Measurements from ENCODE around the gene MMP7.
A peak's percentile ranks its signal among the peaks of the same experiment; 100 is the strongest.

Gene MMP7

DNA sequence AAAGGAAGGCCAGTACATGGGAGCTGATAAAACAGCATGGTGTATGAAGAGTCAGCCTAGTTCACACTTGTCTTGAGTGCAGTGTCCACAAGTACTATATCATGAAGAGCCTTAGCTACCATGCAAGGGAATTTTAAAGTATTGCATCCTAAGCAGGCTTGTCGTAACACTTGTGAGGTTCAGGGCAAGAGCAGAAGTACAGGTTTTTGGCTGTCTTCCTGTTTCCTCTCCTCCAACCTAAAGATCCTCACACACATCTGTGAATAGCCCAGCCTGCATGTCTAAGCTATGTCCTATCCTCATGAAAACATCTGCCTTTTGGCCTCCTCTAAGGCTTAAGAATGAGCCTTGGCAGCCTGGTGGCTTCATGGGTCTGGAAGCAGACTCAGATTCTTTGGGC lies 43.3 kb downstream of the MMP7 start:
- DNase-seq (ENCODE audit: low read depth, low spot score) = no peak
- Histone ChIP-seq H3K9me3 (ENCODE audit: low read depth, low read length) (no peaks in the 10 kb centered on the region), H3K4me3 (no peak overlapping the region), H3K36me3 (ENCODE audit: insufficient read depth, low read length) (no peaks in the 10 kb centered on the region), H3K9ac (ENCODE audit: insufficient read length) (no peak overlapping the region), H3K27ac (no peak overlapping the region)
- TF ChIP-seq POLR2AphosphoS5 (IDR thresholded peaks at IDR 0.05; ENCODE audit: borderline replicate concordance, low read depth, low read length) (no peak), EZH2 (IDR thresholded peaks at IDR 0.05) (no peak), FOXP2 (optimal IDR thresholded peaks at IDR 0.05; ENCODE audit: control extremely low read depth, extremely low read length, insufficient read depth) (no peak)

DNA sequence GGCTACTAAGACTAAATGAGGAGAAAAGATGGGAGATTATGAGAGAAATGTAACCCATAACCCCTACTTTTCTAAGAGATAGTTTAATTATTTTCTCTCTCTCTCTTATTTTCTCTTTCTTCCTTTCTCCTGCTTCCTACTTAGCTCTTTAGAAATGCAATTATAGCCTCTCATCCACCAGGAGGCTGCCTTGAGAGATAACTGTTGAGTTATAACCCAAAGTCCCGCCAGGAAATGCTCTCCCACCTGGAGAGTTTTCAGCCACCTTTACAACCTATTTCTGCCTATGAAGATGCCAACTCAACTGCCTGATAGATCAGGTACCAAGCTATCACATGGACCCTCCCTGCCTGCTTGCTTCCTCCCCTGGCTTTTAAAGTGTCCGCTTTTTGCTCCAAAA lies 44.0 kb downstream of the MMP7 start:
- no peaks in the 10 kb centered on the region for H3K9me3 ChIP-seq (ENCODE audit: low read depth, low read length)
- TF ChIP-seq POLR2AphosphoS5 (IDR thresholded peaks at IDR 0.05; ENCODE audit: borderline replicate concordance, low read depth, low read length) = no peak
- no peak for TF ChIP-seq FOXP2 (optimal IDR thresholded peaks at IDR 0.05; ENCODE audit: control extremely low read depth, extremely low read length, insufficient read depth)
- no peak for TF ChIP-seq EZH2 (IDR thresholded peaks at IDR 0.05)
- H3K9ac ChIP-seq (ENCODE audit: insufficient read length) = no peak overlapping the region
- H3K4me3 ChIP-seq = no peak overlapping the region
- DNase-seq (ENCODE audit: low read depth, low spot score) = no peak
- no peaks in the 10 kb centered on the region for H3K36me3 ChIP-seq (ENCODE audit: insufficient read depth, low read length)
- no peak overlapping the region for H3K27ac ChIP-seq

DNA sequence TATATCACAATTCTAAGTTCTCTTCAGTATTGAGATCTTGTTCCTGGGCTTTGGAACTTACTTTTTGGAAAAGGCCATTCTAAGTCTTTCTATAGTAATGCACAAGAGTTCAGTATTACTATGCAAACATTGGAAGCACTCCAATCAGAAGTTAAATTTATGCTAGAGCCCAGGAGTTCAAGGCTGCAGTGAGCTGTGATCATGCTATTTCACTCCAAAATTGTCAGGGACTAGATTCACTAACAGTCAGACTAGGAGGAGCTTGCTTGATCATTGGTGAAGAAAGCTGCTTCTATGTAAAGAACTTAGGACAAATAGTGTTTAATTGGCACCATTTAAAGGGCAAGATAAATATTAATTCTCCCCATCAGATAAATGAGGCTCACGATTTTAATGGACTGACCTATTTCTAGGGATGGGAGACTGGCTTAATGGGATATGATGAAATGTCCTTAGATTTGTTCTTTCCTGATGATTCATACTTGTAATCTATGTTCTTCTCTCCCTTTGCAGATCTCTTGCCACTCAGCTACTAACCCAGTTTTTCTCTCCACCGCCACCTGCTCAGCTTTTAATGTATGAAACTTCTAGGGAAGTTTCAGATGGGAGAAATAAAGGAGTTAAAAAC lies 45.3 kb downstream of the MMP7 start:
- no peak overlapping the region for H3K27ac ChIP-seq
- H3K4me3 ChIP-seq = no peak overlapping the region
- DNase-seq (ENCODE audit: low read depth, low spot score) = no peak
- H3K9ac ChIP-seq (ENCODE audit: insufficient read length) = no peak overlapping the region
- no peak for TF ChIP-seq POLR2AphosphoS5 (IDR thresholded peaks at IDR 0.05; ENCODE audit: borderline replicate concordance, low read depth, low read length)
- no peak for TF ChIP-seq FOXP2 (optimal IDR thresholded peaks at IDR 0.05; ENCODE audit: control extremely low read depth, extremely low read length, insufficient read depth)
- TF ChIP-seq EZH2 (IDR thresholded peaks at IDR 0.05) = no peak
- no peaks in the 10 kb centered on the region for H3K36me3 ChIP-seq (ENCODE audit: insufficient read depth, low read length)
- H3K9me3 ChIP-seq (ENCODE audit: low read depth, low read length) = no peaks in the 10 kb centered on the region

DNA sequence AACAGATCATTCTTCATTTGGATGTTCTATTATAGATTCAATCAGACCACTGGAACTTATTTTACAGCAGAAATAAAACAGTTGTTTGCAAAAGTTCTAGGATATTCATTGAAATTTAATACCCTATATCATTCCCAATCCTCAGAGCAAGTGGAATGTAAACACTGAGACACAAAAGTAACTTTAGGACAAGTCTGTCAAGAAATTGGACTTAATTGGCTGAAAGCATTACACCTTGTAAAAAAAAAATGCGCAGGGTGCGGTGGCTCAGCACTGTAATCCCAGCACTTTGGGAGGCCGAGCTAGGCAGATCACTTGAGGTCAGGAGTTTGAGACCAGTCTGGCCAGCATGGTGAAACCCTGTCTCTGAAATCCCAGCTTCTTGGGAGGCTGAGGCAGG lies 48.1 kb downstream of the MMP7 start:
- Histone ChIP-seq H3K9ac (ENCODE audit: insufficient read length) (no peak overlapping the region), H3K36me3 (ENCODE audit: insufficient read depth, low read length) (no peaks in the 10 kb centered on the region), H3K27ac (no peak overlapping the region), H3K4me3 (no peak overlapping the region), H3K9me3 (ENCODE audit: low read depth, low read length) (no peaks in the 10 kb centered on the region)
- no peak for DNase-seq (ENCODE audit: low read depth, low spot score)
- TF ChIP-seq FOXP2 (optimal IDR thresholded peaks at IDR 0.05; ENCODE audit: control extremely low read depth, extremely low read length, insufficient read depth) (no peak), POLR2AphosphoS5 (IDR thresholded peaks at IDR 0.05; ENCODE audit: borderline replicate concordance, low read depth, low read length) (no peak), EZH2 (IDR thresholded peaks at IDR 0.05) (no peak)

DNA sequence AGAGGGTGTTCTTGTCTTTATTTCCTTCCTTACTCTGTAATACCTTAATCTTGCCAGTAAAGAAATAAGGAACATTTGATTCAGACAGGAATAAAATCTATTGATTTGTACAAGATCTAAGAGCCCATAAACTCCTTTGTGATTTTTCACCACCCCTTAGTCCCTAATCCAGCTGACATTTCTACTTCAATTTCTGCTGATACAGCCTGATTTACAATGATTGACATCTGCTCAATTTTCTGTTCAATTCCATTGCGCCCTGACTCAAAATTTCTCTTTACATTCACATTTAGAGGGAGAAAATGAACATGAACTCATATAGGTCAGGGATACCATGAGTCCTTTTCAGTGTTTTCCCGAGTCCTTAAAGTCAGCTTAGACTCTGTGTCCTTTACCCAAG lies 50.8 kb downstream of the MMP7 start:
- TF ChIP-seq EZH2 (IDR thresholded peaks at IDR 0.05) (no peak), POLR2AphosphoS5 (IDR thresholded peaks at IDR 0.05; ENCODE audit: borderline replicate concordance, low read depth, low read length) (no peak), FOXP2 (optimal IDR thresholded peaks at IDR 0.05; ENCODE audit: control extremely low read depth, extremely low read length, insufficient read depth) (no peak)
- no peaks in the 10 kb centered on the region for H3K9me3 ChIP-seq (ENCODE audit: low read depth, low read length)
- no peak overlapping the region for H3K27ac ChIP-seq
- H3K4me3 ChIP-seq = no peak overlapping the region
- H3K9ac ChIP-seq (ENCODE audit: insufficient read length) = no peak overlapping the region
- no peak for DNase-seq (ENCODE audit: low read depth, low spot score)
- no peaks in the 10 kb centered on the region for H3K36me3 ChIP-seq (ENCODE audit: insufficient read depth, low read length)

DNA sequence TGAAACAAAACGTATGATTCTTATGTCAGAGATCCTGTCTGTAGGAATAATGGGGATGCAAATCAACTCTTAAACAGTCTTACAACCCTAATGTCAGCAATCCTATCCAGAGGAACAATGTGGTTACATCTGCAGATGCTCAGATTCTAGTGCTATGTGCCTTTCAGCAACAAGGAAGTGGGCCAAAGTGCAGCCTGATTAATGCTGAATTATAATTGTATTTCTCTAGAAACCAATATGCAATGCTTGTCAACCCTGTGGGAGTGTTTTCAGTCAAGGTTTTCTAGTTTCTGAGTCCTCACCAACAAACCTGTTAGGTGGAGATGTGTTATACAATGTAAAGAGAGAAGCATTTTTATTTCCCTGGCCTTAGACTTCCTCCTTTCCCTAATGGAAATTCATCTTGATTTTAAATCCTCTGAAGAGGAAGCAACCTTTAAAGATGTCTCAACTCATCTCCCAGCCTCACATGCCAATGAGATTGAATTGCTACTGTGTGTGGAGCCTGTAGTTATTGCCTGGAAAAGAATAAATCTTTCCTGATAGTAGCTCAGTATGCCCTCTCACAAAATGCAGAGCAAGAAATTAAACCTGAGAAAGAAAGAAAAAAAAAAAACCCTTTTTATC lies 51.8 kb downstream of the MMP7 start:
- H3K4me3 ChIP-seq = no peak overlapping the region
- H3K9ac ChIP-seq (ENCODE audit: insufficient read length) = no peak overlapping the region
- no peaks in the 10 kb centered on the region for H3K9me3 ChIP-seq (ENCODE audit: low read depth, low read length)
- DNase-seq (ENCODE audit: low read depth, low spot score) = no peak
- H3K36me3 ChIP-seq (ENCODE audit: insufficient read depth, low read length) = no peaks in the 10 kb centered on the region
- TF ChIP-seq EZH2 (IDR thresholded peaks at IDR 0.05) (no peak), POLR2AphosphoS5 (IDR thresholded peaks at IDR 0.05; ENCODE audit: borderline replicate concordance, low read depth, low read length) (no peak), FOXP2 (optimal IDR thresholded peaks at IDR 0.05; ENCODE audit: control extremely low read depth, extremely low read length, insufficient read depth) (no peak)
- no peak overlapping the region for H3K27ac ChIP-seq

DNA sequence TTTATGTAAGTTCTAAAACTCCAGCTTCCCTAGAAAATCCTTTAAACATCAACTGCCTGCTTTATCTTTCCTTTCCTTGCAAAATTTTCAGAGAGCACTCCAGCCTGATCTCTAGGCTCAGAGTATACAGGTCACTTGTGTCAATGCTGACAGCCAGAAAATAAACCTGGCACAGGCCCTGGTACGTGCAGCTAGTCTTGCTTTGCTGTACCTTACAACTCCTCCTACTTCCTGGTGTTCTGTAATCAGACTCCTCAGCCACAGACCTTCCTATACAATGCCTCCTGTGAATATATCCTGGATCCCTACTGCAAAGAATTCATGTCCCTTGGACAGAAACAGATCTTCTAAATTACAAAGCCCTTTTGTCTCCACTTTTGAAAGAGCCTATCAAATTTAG lies 53.7 kb downstream of the MMP7 start:
- TF ChIP-seq POLR2AphosphoS5 (IDR thresholded peaks at IDR 0.05; ENCODE audit: borderline replicate concordance, low read depth, low read length) = no peak
- no peak for TF ChIP-seq EZH2 (IDR thresholded peaks at IDR 0.05)
- no peak for TF ChIP-seq FOXP2 (optimal IDR thresholded peaks at IDR 0.05; ENCODE audit: control extremely low read depth, extremely low read length, insufficient read depth)
- no peaks in the 10 kb centered on the region for H3K9me3 ChIP-seq (ENCODE audit: low read depth, low read length)
- H3K4me3 ChIP-seq = no peak overlapping the region
- DNase-seq (ENCODE audit: low read depth, low spot score) = no peak
- no peak overlapping the region for H3K27ac ChIP-seq
- H3K36me3 ChIP-seq (ENCODE audit: insufficient read depth, low read length) = no peaks in the 10 kb centered on the region
- H3K9ac ChIP-seq (ENCODE audit: insufficient read length) = no peak overlapping the region

DNA sequence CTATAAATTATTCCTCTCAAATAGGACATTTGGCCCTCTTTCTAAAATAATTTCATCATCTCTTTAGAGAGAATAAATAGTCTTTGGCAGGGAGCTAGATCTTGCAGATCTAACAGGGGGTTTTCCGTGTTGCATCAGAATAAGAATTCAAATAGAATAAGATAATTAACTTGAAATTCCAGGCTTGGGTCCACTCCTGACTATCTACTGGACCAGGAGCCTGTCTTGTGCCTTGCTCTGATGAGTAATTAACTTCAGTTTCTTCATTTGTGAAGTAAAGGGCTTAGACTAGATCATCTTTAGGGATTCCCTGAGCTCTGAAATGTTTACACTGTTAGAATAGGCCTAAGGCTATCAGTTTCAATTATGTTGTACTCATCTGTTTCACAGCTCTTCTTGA lies 54.5 kb downstream of the MMP7 start:
- no peak overlapping the region for H3K4me3 ChIP-seq
- H3K9me3 ChIP-seq (ENCODE audit: low read depth, low read length) = no peaks in the 10 kb centered on the region

More for the DNA sequence above, 54.5 kb downstream of the MMP7 start:
- DNase-seq (ENCODE audit: low read depth, low spot score) = no peak
- Histone ChIP-seq H3K27ac (peak overlapping the region; percentile 51), H3K9ac (ENCODE audit: insufficient read length) (no peak overlapping the region), H3K36me3 (ENCODE audit: insufficient read depth, low read length) (no peaks in the 10 kb centered on the region)
- TF ChIP-seq POLR2AphosphoS5 (IDR thresholded peaks at IDR 0.05; ENCODE audit: borderline replicate concordance, low read depth, low read length) (no peak), EZH2 (IDR thresholded peaks at IDR 0.05) (no peak), FOXP2 (optimal IDR thresholded peaks at IDR 0.05; ENCODE audit: control extremely low read depth, extremely low read length, insufficient read depth) (no peak)
